ENCODE data around the gene PNPLA5. TPM values are rescaled to one million over a fixed set of nuclear protein-coding genes. Genes with fewer than 3 reads are reported as not detected.

Gene PNPLA5
- total RNA-seq, 3 donors from 2014 or later (not counting 1 experiment from before 2014, with no cell fraction given), result not detected

GRCh38 chr22:43851058-43851978, 40.5 kb downstream of the PNPLA5 start:
- H3K27me3 Mint-ChIP-seq (ENCODE audit: low read depth in 2 of 2), result peaks cover 3 to 11% of the 10 kb centered on the region in 2 donors
- 75% methylated on average over 13 of the region's 13 CpGs for WGBS (ENCODE audit: insufficient coverage)
- H3K27ac Mint-ChIP-seq, result no peak overlapping the region
- no peak overlapping the region for H3K27ac ChIP-seq (ENCODE audit: low read length)
- ATAC-seq, result no peak
- H3K4me1 Mint-ChIP-seq, result no peaks in the 10 kb centered on the region
- no peaks in the 10 kb centered on the region for H3K9me3 Mint-ChIP-seq
- H3K36me3 ChIP-seq (ENCODE audit: control insufficient read depth, insufficient read depth, low read length), result no peaks in the 10 kb centered on the region
- intact Hi-C loops (cut with micrococcal nuclease), result no loop called here
- no peaks in the 10 kb centered on the region for H3K4me1 ChIP-seq (ENCODE audit: control insufficient read depth, insufficient read depth, low read length)
- TF ChIP-seq, protein P1, sequence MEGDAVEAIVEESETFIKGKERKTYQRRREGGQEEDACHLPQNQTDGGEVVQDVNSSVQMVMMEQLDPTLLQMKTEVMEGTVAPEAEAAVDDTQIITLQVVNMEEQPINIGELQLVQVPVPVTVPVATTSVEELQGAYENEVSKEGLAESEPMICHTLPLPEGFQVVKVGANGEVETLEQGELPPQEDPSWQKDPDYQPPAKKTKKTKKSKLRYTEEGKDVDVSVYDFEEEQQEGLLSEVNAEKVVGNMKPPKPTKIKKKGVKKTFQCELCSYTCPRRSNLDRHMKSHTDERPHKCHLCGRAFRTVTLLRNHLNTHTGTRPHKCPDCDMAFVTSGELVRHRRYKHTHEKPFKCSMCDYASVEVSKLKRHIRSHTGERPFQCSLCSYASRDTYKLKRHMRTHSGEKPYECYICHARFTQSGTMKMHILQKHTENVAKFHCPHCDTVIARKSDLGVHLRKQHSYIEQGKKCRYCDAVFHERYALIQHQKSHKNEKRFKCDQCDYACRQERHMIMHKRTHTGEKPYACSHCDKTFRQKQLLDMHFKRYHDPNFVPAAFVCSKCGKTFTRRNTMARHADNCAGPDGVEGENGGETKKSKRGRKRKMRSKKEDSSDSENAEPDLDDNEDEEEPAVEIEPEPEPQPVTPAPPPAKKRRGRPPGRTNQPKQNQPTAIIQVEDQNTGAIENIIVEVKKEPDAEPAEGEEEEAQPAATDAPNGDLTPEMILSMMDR (IDR thresholded peaks at IDR 0.05), result no peak
- H3K27me3 ChIP-seq (ENCODE audit: control insufficient read depth, insufficient read depth, low read length), result no peaks in the 10 kb centered on the region
- no peaks in the 10 kb centered on the region for H3K36me3 Mint-ChIP-seq
- H3K9me3 ChIP-seq (ENCODE audit: control insufficient read depth, insufficient read depth, low read length), result no peaks in the 10 kb centered on the region
- H3K4me3 ChIP-seq (ENCODE audit: low read length), result no peak overlapping the region
- H3K4me3 Mint-ChIP-seq, result no peak overlapping the region
- DNase-seq, result no peak

DNA sequence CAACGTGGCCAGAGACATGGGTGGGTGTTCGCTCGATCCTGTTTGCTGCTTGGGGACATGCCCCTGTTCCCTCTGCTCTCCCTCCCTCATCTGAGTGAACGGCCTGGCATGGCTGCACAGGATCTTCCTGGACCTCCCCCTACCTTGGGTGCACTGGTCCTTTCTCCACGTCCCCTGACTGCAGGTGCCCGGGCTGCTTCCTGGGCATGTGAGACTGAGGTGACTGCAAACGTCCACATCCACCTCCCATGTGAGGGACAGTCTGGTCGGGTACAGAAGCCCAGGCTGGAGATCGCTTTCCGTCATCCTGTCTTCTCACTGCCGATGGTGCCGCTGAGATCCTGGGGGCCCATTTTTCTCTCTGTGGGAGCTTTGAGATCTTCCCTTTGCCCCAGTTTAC, 41.3 kb downstream of the PNPLA5 start:
- DNase-seq (no peak), ATAC-seq (no peak)
- Histone ChIP-seq H3K27ac (ENCODE audit: low read length) (no peak overlapping the region), H3K4me3 (ENCODE audit: low read length) (no peak overlapping the region), H3K4me1 (ENCODE audit: control insufficient read depth, insufficient read depth, low read length) (no peaks in the 10 kb centered on the region), H3K36me3 (ENCODE audit: control insufficient read depth, insufficient read depth, low read length) (no peaks in the 10 kb centered on the region), H3K27me3 (ENCODE audit: control insufficient read depth, insufficient read depth, low read length) (no peaks in the 10 kb centered on the region), H3K9me3 (ENCODE audit: control insufficient read depth, insufficient read depth, low read length) (no peaks in the 10 kb centered on the region)
- H3K9me3 Mint-ChIP-seq, result no peaks in the 10 kb centered on the region
- TF ChIP-seq, protein P1 (IDR thresholded peaks at IDR 0.05), result no peak
- intact Hi-C loops (cut with micrococcal nuclease), result no loop called here
- 81% methylated on average over 12 of the region's 12 CpGs for WGBS (ENCODE audit: insufficient coverage)
- H3K27me3 Mint-ChIP-seq (ENCODE audit: low read depth in 2 of 2), result peaks cover 3 to 11% of the 10 kb centered on the region in 2 donors
- H3K4me1 Mint-ChIP-seq, result no peaks in the 10 kb centered on the region
- no peak overlapping the region for H3K27ac Mint-ChIP-seq
- H3K36me3 Mint-ChIP-seq, result no peaks in the 10 kb centered on the region
- no peak overlapping the region for H3K4me3 Mint-ChIP-seq

GRCh38 chr22:43849731-43850130, 42.1 kb downstream of the PNPLA5 start:
- intact Hi-C loops (cut with micrococcal nuclease), result no loop called here

More at GRCh38 chr22:43849731-43850130, 42.1 kb downstream of the PNPLA5 start:
- TF ChIP-seq, protein P1 (IDR thresholded peaks at IDR 0.05), result no peak
- no peak for DNase-seq
- no peaks in the 10 kb centered on the region for H3K27me3 ChIP-seq (ENCODE audit: control insufficient read depth, insufficient read depth, low read length)
- Mint-ChIP-seq H3K4me3 (no peak overlapping the region), H3K27me3 (ENCODE audit: low read depth in 2 of 2) (peaks cover 3 to 11% of the 10 kb centered on the region in 2 donors), H3K36me3 (no peaks in the 10 kb centered on the region), H3K27ac (no peak overlapping the region), H3K9me3 (no peaks in the 10 kb centered on the region), H3K4me1 (no peaks in the 10 kb centered on the region)
- H3K4me3 ChIP-seq (ENCODE audit: low read length), result no peak overlapping the region
- ATAC-seq, result no peak
- no peak overlapping the region for H3K27ac ChIP-seq (ENCODE audit: low read length)
- WGBS (ENCODE audit: insufficient coverage), result 81% methylated on average over 13 of the region's 13 CpGs
- no peaks in the 10 kb centered on the region for H3K36me3 ChIP-seq (ENCODE audit: control insufficient read depth, insufficient read depth, low read length)
- no peaks in the 10 kb centered on the region for H3K9me3 ChIP-seq (ENCODE audit: control insufficient read depth, insufficient read depth, low read length)
- H3K4me1 ChIP-seq (ENCODE audit: control insufficient read depth, insufficient read depth, low read length), result no peaks in the 10 kb centered on the region
